Left ventricle myocardium superior (tissue), 1 donor: Measurements from ENCODE around the gene FOXP1. TPM values are rescaled to one million over a fixed set of nuclear protein-coding genes. Genes with fewer than 3 reads are reported as not detected.

Experiments used
- ATAC-seq: fragments of 200-7000 bp; cut with Tn5 transposase; one replicate; pipeline ENCODE4 v1.9.1; 2020; ENCODE audit warnings: mild to moderate bottlenecking, moderate library complexity
- DNase-seq: peaks from one replicate; pipeline ENCODE4 v3.0.0-alpha.2; 2020
- intact Hi-C: fragments of 100-400 bp; cut with micrococcal nuclease; formaldehyde crosslinking; loops from one replicate; pipeline ENCODE4 v1.11.0; 2022
- total RNA-seq: library from RNA; stranded (reverse); fragmentation: NEBNext Ultra II Directional; extraction: Animal tissue kit (Norgen Biotek cat#: 25700); gene quantifications from one replicate; pipeline ENCODE4 v1.2.1, GENCODE V29; 2021
- donor health status: DM: no; HTN: yes; CAD: no; lungs with severe emphysema.

The FOXP1 gene
- total RNA-seq, 1 donor from 2014 or later, result 35.2 TPM

GRCh38 chr3:71515636-71516365 lies 67.7 kb downstream of the FOXP1 start:
- DNase-seq (no peak), ATAC-seq (peak; percentile 27)
- intact Hi-C loops, result no loop called here

GRCh38 chr3:71514621-71515020 lies 68.9 kb downstream of the FOXP1 start:
- intact Hi-C loops, result no loop called here

GRCh38 chr3:71513515-71513914 lies 70.0 kb downstream of the FOXP1 start:
- ATAC-seq (no peak), DNase-seq (no peak)
- intact Hi-C loops, result no loop called here

More at GRCh38 chr3:71514621-71515020, 68.9 kb downstream of the FOXP1 start:
- ATAC-seq, result no peak
- no peak for DNase-seq

GRCh38 chr3:71513081-71513480 lies 70.4 kb downstream of the FOXP1 start:
- peak; percentile 17 for ATAC-seq
- DNase-seq, result no peak
- intact Hi-C loops, result no loop called here

DNA sequence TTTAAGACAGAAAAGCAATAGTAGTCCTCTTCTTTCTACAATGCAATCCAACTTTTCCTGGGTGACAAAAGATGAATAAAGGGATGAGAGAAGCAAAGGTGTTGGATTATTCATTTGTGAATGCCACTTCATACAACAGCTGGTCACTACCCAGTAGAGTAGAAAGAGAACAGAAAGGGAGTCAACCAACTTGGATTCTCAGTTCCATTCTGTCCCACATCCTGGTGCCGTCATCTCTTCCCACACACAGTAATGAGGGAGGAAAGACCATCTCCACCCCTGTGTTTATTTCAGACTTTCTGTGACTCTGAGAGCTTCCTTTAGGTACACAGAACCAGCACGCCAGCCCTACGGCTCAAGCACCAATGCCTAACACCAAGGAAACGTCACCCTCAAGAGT lies 71.0 kb downstream of the FOXP1 start:
- DNase-seq (no peak), ATAC-seq (peak; percentile 14)
- intact Hi-C loops, result no loop called here

- peak; percentile 52 for ATAC-seq
- intact Hi-C loops, result no loop called here
Observed at GRCh38 chr3:71512000-71512399, 71.5 kb downstream of the FOXP1 start.

DNA sequence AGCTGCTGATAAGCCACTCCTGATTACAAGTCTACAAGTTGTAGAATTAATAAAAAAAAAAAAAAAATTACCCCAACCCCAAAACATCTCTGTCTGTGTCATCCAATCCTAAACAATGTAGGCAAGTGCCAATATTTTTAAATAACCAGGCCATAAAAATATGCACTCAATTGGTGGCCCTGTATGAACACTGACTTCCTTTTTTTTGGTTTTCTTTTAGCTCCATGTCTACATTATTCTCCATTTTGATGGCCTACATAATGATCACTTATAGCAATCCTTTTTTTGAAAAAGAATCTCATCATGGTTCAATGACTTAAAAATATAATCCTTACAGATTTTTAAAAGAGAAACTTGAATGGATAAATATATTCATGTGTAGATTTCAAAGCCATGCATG lies 72.1 kb downstream of the FOXP1 start:
- DNase-seq (no peak), ATAC-seq (no peak)
- intact Hi-C loops, result no loop called here

More at GRCh38 chr3:71512000-71512399, 71.5 kb downstream of the FOXP1 start:
- no peak for DNase-seq

DNA sequence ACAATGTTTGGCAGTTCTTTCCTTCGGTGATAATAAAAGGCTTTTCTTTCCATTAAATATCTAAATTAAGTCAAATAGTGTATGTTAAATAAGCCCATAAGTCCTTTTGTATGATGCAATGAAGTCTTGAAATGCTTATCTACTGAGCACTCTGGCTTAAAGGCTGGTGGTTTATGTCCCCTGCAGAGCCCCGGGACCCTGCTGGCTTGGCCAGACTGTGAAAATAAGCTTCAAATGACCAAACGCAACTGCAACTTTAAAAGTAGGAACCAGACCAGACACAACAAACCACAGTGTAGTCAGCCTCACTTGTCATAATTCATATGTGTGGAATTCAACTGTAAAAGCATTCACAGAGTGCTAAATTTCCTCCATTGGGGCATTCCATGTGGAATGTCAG lies 72.5 kb downstream of the FOXP1 start:
- intact Hi-C loops, result no loop called here
- DNase-seq, result no peak
- no peak for ATAC-seq

GRCh38 chr3:71510510-71510909 lies 73.0 kb downstream of the FOXP1 start:
- intact Hi-C loops, result no loop called here
- DNase-seq, result no peak
- ATAC-seq, result no peak

DNA sequence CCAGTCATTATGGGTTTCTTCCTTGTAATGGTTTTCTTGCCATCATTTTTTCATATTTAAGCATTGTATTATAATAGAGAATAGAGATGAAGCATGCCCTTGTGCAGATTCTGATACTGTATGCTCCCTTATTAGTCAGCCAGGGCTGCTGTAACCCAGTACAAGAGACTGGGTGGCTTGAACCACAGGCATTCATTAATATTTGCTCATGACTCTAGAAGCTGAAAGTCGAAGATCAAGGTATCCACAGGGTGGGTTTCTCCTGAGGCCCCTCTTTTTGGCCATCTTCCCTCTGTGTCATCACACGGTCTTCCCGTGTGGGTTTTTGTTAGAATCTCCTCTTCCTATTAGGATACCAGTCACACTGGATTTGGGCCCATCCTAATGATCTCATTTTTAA lies 74.5 kb downstream of the FOXP1 start:
- ATAC-seq, result no peak
- no peak for DNase-seq
- intact Hi-C loops, result no loop called here

- no peak for DNase-seq
- no peak for ATAC-seq
- intact Hi-C loops, result no loop called here
Observed at GRCh38 chr3:71505767-71506350, 77.7 kb downstream of the FOXP1 start.

GRCh38 chr3:71504250-71505036 lies 79.1 kb downstream of the FOXP1 start:
- DNase-seq, result no peak
- intact Hi-C loops, result no loop called here
- no peak for ATAC-seq

- no peak for ATAC-seq
- intact Hi-C loops, result no loop called here
- no peak for DNase-seq
Observed at GRCh38 chr3:71503525-71504249, 79.8 kb downstream of the FOXP1 start.

- ATAC-seq (no peak), DNase-seq (no peak)
- intact Hi-C loops, result no loop called here
Observed at GRCh38 chr3:71502066-71502625, 81.4 kb downstream of the FOXP1 start.

- intact Hi-C loops, result no loop called here
- DNase-seq (no peak), ATAC-seq (no peak)
Observed at GRCh38 chr3:71500696-71501095, 82.8 kb downstream of the FOXP1 start.

GRCh38 chr3:71499227-71499876 lies 84.2 kb downstream of the FOXP1 start:
- DNase-seq (no peak), ATAC-seq (no peak)
- intact Hi-C loops, result no loop called here

- DNase-seq, result no peak
- ATAC-seq, result no peak
- intact Hi-C loops, result no loop called here
Observed at GRCh38 chr3:71498543-71498942, 85.0 kb downstream of the FOXP1 start.

DNA sequence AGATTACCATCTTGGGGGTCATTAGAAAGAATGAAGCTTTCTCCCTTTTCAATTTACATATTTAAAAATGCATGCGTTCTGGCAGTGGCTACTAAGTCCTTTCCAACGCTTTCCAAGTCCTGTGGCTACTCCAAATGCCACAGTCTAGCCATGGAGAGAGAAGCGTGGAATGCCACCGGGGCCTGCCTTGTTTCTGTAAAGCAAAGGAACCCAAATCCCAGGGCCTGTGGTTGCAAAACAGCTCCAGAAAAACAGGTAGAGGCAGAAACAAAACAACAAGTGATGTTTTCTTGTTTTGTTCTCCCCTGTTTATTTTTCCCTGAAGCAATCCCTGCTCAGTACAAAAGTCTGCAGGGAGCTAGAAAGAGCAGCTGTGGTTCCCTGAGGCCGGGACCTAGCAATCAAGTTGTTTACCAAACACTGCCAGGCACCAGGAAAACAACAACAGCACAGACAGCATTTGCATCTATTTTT lies 85.5 kb downstream of the FOXP1 start:
- no peak for DNase-seq
- no peak for ATAC-seq
- intact Hi-C loops, result no loop called here

GRCh38 chr3:71497367-71497897 lies 86.1 kb downstream of the FOXP1 start:
- intact Hi-C loops, result no loop called here

More at GRCh38 chr3:71497367-71497897, 86.1 kb downstream of the FOXP1 start:
- DNase-seq, result no peak
- ATAC-seq, result no peak
